IPS-18c (cell line): Measurements from ENCODE around the gene POLQ.

ENCODE experiments used
- H3K4me3 ChIP-seq: 2 replicates; pipeline ENCODE4 v1.7.0; 2013; ENCODE audit warnings: low read depth, mild to moderate bottlenecking, low read length, moderate library complexity; ENCODE audit not compliant: insufficient read depth
- H3K9me3 ChIP-seq: one replicate; pipeline ENCODE4 v1.6.1; 2013; ENCODE audit warnings: mild to moderate bottlenecking, low read length, moderate library complexity; ENCODE audit not compliant: control insufficient read depth, insufficient read depth

Gene POLQ

DNA sequence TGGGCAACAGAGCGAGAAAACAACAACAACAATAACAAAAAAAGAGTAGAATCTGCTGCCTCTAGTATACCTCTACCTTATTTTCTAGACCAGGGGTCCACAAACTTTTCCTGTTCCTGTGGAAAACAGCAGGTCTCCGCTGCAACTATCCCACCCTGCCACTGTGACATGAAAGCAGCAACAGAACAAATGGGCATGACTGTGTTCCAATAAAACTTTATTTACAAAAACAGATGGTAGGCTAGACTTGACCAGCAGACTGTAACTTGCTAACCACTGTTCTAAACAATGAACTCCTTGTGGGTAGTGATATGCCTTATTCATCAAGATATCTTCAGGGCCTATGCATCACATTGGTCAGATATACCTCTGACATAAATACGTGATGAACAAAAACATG is 25.3 kb downstream of the POLQ start:
- H3K9me3 ChIP-seq = no peaks in the 10 kb centered on the region
- H3K4me3 ChIP-seq = no peak overlapping the region

GRCh38 chr3:121517953-121518655 is 27.7 kb downstream of the POLQ start:
- Histone ChIP-seq H3K4me3 (no peak overlapping the region), H3K9me3 (no peaks in the 10 kb centered on the region)

- H3K4me3 ChIP-seq = no peak overlapping the region
Measured at GRCh38 chr3:121515862-121516261, 29.9 kb downstream of the POLQ start.

DNA sequence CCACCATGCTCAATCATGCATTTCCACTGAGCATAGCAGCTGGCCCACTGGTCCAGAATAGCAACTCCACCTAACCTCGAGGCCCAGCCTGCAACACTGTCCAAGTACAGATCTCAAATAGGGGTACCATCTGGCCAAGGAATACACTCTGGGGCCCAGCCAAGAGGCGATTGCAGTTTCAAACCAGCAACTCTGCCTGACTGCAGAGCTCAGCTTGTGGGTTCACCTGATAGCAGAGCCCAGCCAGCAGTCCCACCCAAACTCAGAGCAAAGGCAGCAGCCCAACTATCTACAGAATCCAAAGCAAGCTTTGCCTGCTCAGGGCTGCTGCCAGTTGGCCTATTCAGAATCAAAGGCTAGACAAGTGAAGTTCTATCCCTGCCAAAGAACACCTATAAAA is 30.5 kb downstream of the POLQ start:
- Histone ChIP-seq H3K9me3 (no peaks in the 10 kb centered on the region), H3K4me3 (no peak overlapping the region)

More at GRCh38 chr3:121515862-121516261, 29.9 kb downstream of the POLQ start:
- no peaks in the 10 kb centered on the region for H3K9me3 ChIP-seq

- Histone ChIP-seq H3K9me3 (no peaks in the 10 kb centered on the region), H3K4me3 (no peak overlapping the region)
Measured at GRCh38 chr3:121514496-121514895, 31.3 kb downstream of the POLQ start.

DNA sequence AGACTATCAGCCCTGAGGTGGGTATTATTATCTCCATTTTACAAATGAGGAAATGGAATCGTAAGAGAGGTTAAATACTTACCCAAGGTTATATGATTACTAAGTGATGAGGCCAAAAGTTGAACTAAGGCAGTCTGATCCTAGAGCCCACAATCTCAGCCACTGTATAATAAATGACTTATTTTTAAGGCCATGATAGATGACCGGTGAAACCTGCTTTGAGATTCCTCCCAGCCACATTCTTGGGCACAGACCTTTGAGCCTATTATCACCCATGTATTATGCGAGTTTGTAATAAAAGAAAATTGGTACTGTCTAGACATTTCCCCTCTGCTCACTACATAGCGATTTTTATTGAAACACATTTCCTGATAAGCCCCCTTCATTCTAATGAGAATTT is 37.4 kb downstream of the POLQ start:
- no peak overlapping the region for H3K4me3 ChIP-seq
- H3K9me3 ChIP-seq = no peaks in the 10 kb centered on the region

GRCh38 chr3:121505256-121505655 is 40.5 kb downstream of the POLQ start:
- Histone ChIP-seq H3K9me3 (no peaks in the 10 kb centered on the region), H3K4me3 (no peak overlapping the region)

- no peak overlapping the region for H3K4me3 ChIP-seq
- H3K9me3 ChIP-seq = no peaks in the 10 kb centered on the region
Measured at GRCh38 chr3:121504618-121505017, 41.2 kb downstream of the POLQ start.

DNA sequence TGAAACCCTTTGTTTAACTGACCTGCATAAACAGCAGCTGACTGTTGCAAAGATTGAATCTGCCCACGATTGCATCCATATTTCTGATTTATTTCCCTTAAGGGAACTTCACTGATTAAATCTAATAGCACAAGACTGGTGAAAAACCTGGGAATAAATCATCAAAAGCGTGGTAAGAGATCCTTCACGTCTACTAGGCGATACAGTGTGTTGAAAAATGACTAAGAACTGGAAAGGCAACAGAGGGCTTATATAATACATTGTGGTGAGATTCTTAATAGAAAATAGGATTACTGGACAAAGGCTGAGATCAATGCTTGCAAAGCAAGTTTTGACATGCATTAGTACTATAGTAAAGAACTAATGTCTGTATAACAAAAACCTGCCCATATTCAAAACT is 49.0 kb downstream of the POLQ start:
- Histone ChIP-seq H3K9me3 (peaks cover 2% of the 10 kb centered on the region), H3K4me3 (no peak overlapping the region)

DNA sequence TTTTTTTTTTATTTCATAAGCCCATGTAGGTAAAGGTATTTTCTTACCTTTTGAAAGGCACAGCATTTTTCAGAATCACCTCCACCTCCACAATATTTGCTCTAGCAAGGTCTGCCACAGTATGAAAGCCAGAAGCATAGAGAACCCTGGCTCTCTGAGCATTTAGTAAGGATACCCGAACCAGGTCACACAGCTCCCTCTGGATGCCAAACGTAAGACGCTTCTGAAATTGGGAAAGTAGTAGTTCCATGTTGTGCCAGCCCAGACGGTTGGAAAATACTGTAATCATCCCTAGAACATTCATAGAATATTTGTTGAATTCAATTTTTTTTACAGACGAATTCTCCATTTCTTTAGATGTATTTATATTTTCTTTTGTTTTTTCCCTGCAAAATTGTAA is 52.4 kb downstream of the POLQ start:
- peaks cover 2% of the 10 kb centered on the region for H3K9me3 ChIP-seq

GRCh38 chr3:121491683-121492320 is 54.0 kb downstream of the POLQ start:
- H3K9me3 ChIP-seq = no peaks in the 10 kb centered on the region
- H3K4me3 ChIP-seq = no peak overlapping the region

More for the DNA sequence above, 52.4 kb downstream of the POLQ start:
- H3K4me3 ChIP-seq = no peak overlapping the region

DNA sequence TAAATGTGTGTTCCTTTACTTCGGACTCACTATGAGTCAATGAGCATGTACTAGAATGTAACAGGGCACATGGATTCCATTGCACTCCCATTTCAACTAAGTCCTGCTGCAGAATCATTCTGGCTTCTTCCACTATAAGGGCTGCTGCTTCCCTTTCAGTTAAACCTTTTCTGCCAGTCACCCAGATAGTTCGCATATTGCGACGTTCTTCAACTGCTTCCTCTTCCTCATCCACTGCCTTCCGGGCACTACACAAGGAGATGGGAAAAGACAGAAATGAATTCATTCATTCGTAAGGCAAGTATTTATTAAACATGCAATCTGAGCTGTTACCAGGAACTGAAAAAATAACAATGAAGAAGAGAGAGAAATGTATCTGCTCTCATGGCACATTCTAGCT is 55.6 kb downstream of the POLQ start:
- Histone ChIP-seq H3K4me3 (no peak overlapping the region), H3K9me3 (no peaks in the 10 kb centered on the region)

DNA sequence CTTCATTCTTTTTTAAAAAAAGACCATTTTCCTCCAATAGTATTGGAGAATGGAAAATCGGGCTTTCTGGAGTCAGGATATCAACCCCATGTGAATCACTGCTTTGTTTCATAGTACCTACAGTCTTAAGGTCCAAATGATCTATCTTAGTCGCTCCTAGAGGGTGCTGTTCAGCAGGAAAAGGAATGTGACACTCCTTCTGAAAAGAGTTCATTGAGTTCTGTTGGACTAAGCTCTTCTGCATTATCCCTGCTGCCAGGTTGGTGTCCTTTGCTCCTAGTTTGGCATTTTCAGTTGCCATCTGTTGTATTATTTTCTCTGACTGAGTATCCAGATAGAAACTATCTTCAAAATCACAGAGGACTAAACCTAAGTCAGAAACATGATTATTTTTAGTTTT is 57.2 kb downstream of the POLQ start:
- Histone ChIP-seq H3K4me3 (no peak overlapping the region), H3K9me3 (no peaks in the 10 kb centered on the region)

- Histone ChIP-seq H3K4me3 (no peak overlapping the region), H3K9me3 (no peaks in the 10 kb centered on the region)
Measured at GRCh38 chr3:121483290-121483689, 62.5 kb downstream of the POLQ start.

DNA sequence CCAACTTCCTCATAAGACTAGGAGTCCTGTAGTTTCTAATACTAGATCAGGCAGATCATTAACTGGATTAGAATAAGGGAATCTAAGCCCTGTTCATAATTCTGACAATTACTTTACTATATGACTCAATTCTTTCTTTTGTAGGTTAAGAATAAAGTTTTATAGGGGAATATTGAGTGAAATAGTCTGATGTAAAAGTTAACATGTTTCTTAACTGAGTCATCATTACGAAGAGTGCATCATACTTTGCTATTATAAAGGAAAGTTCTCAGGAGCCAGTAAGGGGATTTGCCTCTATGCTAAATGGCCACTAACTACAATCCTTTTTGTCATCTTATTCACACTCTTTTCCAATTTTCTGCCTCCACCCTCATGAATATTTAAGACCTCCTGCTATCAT is 63.1 kb downstream of the POLQ start:
- Histone ChIP-seq H3K9me3 (no peaks in the 10 kb centered on the region), H3K4me3 (no peak overlapping the region)

DNA sequence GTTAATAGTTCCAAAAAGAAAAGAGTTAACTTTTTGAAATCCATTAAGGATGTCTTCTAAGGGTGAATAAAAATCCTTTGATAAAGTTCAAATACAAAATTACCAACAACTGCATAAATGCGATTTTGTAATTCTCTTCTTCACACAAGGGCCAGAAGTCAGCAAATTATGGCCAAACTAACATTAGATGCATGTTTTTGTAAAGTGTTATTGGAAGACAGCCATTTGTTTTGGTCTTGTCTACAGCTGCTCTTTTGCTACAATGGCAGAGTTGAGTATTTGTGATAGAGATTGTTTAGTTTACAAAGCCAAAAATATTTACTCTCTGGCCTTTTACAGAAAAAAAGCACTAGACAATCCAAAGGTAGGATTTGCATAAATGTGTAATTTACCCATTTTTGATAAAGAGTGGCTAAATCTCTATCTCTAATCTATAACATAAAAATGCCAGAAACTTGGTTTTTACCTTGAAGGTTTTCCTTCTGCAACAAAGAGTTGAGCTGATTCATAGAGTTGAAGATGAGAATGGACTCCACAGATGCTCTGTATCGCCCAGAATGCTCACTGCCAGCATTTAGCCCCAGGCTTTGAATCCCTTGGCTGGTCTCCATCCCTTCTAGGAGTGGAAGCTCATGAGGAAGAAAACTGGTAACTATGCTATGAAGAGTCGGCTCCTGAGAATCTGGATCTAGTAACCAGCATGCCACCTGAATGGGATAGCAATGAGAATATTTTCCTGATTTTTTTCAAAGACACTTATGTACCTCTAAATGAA is 64.5 kb downstream of the POLQ start:
- Histone ChIP-seq H3K4me3 (no peak overlapping the region), H3K9me3 (no peaks in the 10 kb centered on the region)

- Histone ChIP-seq H3K4me3 (no peak overlapping the region), H3K9me3 (no peaks in the 10 kb centered on the region)
Measured at GRCh38 chr3:121477589-121477988, 68.2 kb downstream of the POLQ start.

GRCh38 chr3:121473001-121473400 is 72.8 kb downstream of the POLQ start:
- Histone ChIP-seq H3K4me3 (no peak overlapping the region), H3K9me3 (no peaks in the 10 kb centered on the region)
